GM12878 (cell line): ENCODE results near the gene SMURF1. TPM values are rescaled to one million over a fixed set of nuclear protein-coding genes. Genes with fewer than 3 reads are reported as not detected.

Source experiments
- ATAC-seq: fragments of 200-7000 bp; cut with Tn5 transposase; 3 replicates; pipeline ENCODE4 v1.9.1; 2020; ENCODE audit warnings: mild to moderate bottlenecking, moderate library complexity
- BruUV-seq: library from RNA; stranded (reverse); fragments of 400-500 nt; replicated peaks from 2 replicates; lab custom pipeline; 2021; lab: Mats Ljungman, UMichigan
- CTCF ChIA-PET: fragments of 300-600 bp; sonication (Branson Sonifier 250); formaldehyde crosslinking; extraction: SDS; loops from one replicate; lab custom pipeline; 2021; ENCODE audit warnings: inconsistent platforms; lab: Yijun Ruan, JAX
- POLR2A ChIA-PET: fragments of 350-600 bp; formaldehyde crosslinking; extraction: SDS; loops from one replicate; lab custom pipeline; 2021; ENCODE audit warnings: inconsistent platforms; lab: Charles Lee
- RAD21 ChIA-PET: fragments of 300-600 bp; sonication (Branson Sonifier 250); formaldehyde crosslinking; loops from one replicate; lab custom pipeline; 2023; ENCODE audit warnings: antibody characterized with exemption; ENCODE audit not compliant: unreplicated experiment; lab: Charles Lee
- SMC1A ChIA-PET: fragments of 300-600 bp; sonication (Branson Sonifier 250); formaldehyde crosslinking; loops from one replicate; lab custom pipeline; 2023; ENCODE audit not compliant: unreplicated experiment, uncharacterized antibody; lab: Charles Lee
- DNase-seq: peaks from one replicate; pipeline ENCODE4 v3.0.0-alpha.2; 2011; ENCODE audit warnings: low read depth, low spot score
- FAIRE-seq: peaks from 3 replicates; lab custom pipeline; 2011; peaks lifted over from hg19 to GRCh38; lab: Jason Lieb, UNC
- H2AFZ ChIP-seq: 2 replicates; pipeline ENCODE4 v1.6.0; 2011; ENCODE audit warnings: low read depth, low read length, control low read depth; ENCODE audit not compliant: control insufficient read depth
- H3K27ac ChIP-seq: 2 replicates; pipeline ENCODE4 v1.5.1; 2011; ENCODE audit warnings: control low read depth; ENCODE audit not compliant: control insufficient read depth, insufficient read depth
- H3K27me3 ChIP-seq, 2 experiments: replicated peaks in 1 of 2; 2 replicates each; pipeline versions ENCODE4 v1.6.0 to v1.6.1; 2011; ENCODE audit warnings: low read length in 1 of 2; ENCODE audit not compliant: control insufficient read depth in 2 of 2, insufficient read depth in 2 of 2
- H3K36me3 ChIP-seq, 2 experiments: 2 replicates each; pipeline ENCODE4 v1.5.1; 2011; ENCODE audit warnings: low read length in 1 of 2; ENCODE audit not compliant: control insufficient read depth in 2 of 2, insufficient read depth in 2 of 2
- H3K4me1 ChIP-seq: 2 replicates; pipeline ENCODE4 v1.6.1; 2011; ENCODE audit warnings: mild to moderate bottlenecking, low read length, moderate library complexity, mixed read lengths; ENCODE audit not compliant: control insufficient read depth, insufficient read depth
- H3K4me2 ChIP-seq: 2 replicates; pipeline ENCODE4 v1.6.0; 2011; ENCODE audit warnings: control low read depth; ENCODE audit not compliant: control insufficient read depth, insufficient read depth
- H3K4me3 ChIP-seq: fragments of 200-600 bp; sonication (generic); 2 replicates; pipeline ENCODE4 v1.5.1; 2016
- H3K79me2 ChIP-seq: 2 replicates; pipeline ENCODE4 v1.6.0; 2011; ENCODE audit warnings: low read length; ENCODE audit not compliant: control insufficient read depth, insufficient read depth
- H3K9ac ChIP-seq: 2 replicates; pipeline ENCODE4 v1.8.0; 2011; ENCODE audit warnings: low read length, control low read depth, mixed read lengths; ENCODE audit not compliant: control insufficient read depth, insufficient read depth
- H3K9me3 ChIP-seq: replicated peaks from 3 replicates; pipeline ENCODE4 v1.5.1; 2011; ENCODE audit warnings: mild to moderate bottlenecking, low read length; ENCODE audit not compliant: control insufficient read depth, insufficient read depth
- H4K20me1 ChIP-seq: 2 replicates; pipeline ENCODE4 v1.6.0; 2011; ENCODE audit not compliant: control insufficient read depth, insufficient read depth
- BCL11A ChIP-seq: IDR thresholded peaks from 2 replicates; pipeline ENCODE4 v1.6.1; 2011; ENCODE audit warnings: low read depth, low read length
- CHD4 ChIP-seq: fragments of 200-600 bp; sonication (generic); IDR thresholded peaks from 2 replicates; pipeline ENCODE4 v1.6.1; 2016; ENCODE audit warnings: mild to moderate bottlenecking
- CTCF ChIP-seq, 3 experiments: IDR thresholded peaks in 2 of 3; conservative IDR thresholded peaks in 1 of 3; 2 replicates each; pipeline ENCODE4 v1.5.1; 2011; ENCODE audit warnings: low read depth in 3 of 3, low read length in 3 of 3, mild to moderate bottlenecking in 3 of 3, control low read depth in 2 of 3, moderate library complexity in 2 of 3, inconsistent platforms in 1 of 3, mixed read lengths in 1 of 3; ENCODE audit not compliant: control insufficient read depth in 2 of 3, insufficient read depth in 1 of 3; ENCODE audit errors: extremely low read depth in 1 of 3
- EZH2 ChIP-seq: IDR thresholded peaks from 2 replicates; pipeline ENCODE4 v1.6.1; 2012; ENCODE audit warnings: low read depth, mild to moderate bottlenecking, control low read depth, inconsistent platforms, low read length, borderline replicate concordance; ENCODE audit not compliant: control insufficient read depth
- GATAD2B ChIP-seq: fragments of 450-650 bp; conservative IDR thresholded peaks from 2 replicates; pipeline ENCODE4 v1.6.1; 2017; ENCODE audit warnings: low read depth, mild to moderate bottlenecking, moderate library complexity
- HDAC2 ChIP-seq: fragments of 200-600 bp; sonication (generic); IDR thresholded peaks from 2 replicates; pipeline ENCODE4 v1.6.1; 2017
- HDGF ChIP-seq: fragments of 450-650 bp; IDR thresholded peaks from 2 replicates; pipeline ENCODE4 v1.6.1; 2016; ENCODE audit warnings: antibody characterized with exemption
- IRF4 ChIP-seq: IDR thresholded peaks from 2 replicates; pipeline ENCODE4 v1.6.1; 2011; ENCODE audit warnings: low read depth, low read length
- KAT2A ChIP-seq: conservative IDR thresholded peaks from 2 replicates; pipeline ENCODE4 v1.6.1; 2011; ENCODE audit warnings: low read depth, low read length; ENCODE audit not compliant: control insufficient read depth
- ZNF592 ChIP-seq: fragments of 450-650 bp; IDR thresholded peaks from 2 replicates; pipeline ENCODE4 v1.6.1; 2017; ENCODE audit warnings: mild to moderate bottlenecking, moderate library complexity
- WGBS: methylation state at CpG from one replicate; pipeline ENCODE4 v1.1.6; 2016; ENCODE audit warnings: low lambda C conversion rate; ENCODE audit not compliant: insufficient replicate concordance, insufficient coverage; ENCODE audit errors: missing lambda C conversion rate; 5-methylcytosine and 5-hydroxymethylcytosine counted together
- in situ Hi-C: fragments of 300-500 bp; cut with MboI; formaldehyde crosslinking; loops from 9 replicates; pipeline ENCODE4 v1.14.3; 2018; ENCODE audit warnings: mixed read lengths
- intact Hi-C: fragments of 100-400 bp; cut with micrococcal nuclease; formaldehyde crosslinking; loops from one replicate; pipeline ENCODE4 v1.14.2; 2022; ENCODE audit not compliant: unreplicated experiment
- polyA plus RNA-seq, 11 experiments: library from polyadenylated mRNA; depleted of rRNA in 4 of 11; unstranded in 6 of 11; stranded (reverse) in 5 of 11; fragments of >200 nt; fragmentation: Nextera tagmentation in 4 of 11; fragmentation: Illumina TruSeq in 1 of 11; extraction: Ambion mirVana in 4 of 11; extraction: Trizol in 1 of 11; gene quantifications; 1 replicate in 1 of 11; 2 replicates in 10 of 11; pipeline versions ENCODE4 v1.2.1 to v1.2.3, GENCODE V29; 2011 to 2016; ENCODE audit warnings: inconsistent platforms in 2 of 11, missing spikeins in 2 of 11, low read depth in 1 of 11
- total RNA-seq, 4 experiments: library from RNA; depleted of rRNA in 3 of 4; stranded (reverse); fragments of >200 nt in 3 of 4; fragmentation: Illumina TruSeq in 1 of 4; extraction: Trizol in 1 of 4; gene quantifications; 2 replicates each; pipeline versions ENCODE4 v1.2.1 to v1.2.3, GENCODE V29; 2013 to 2021
- TF ChIP-seq, protein P1 (sequence below): IDR thresholded peaks from 2 replicates; pipeline ENCODE4 v1.6.1; 2011; ENCODE audit warnings: mild to moderate bottlenecking, low read depth, low read length, moderate library complexity; ENCODE audit not compliant: insufficient replicate concordance

Gene SMURF1
- total and polyA plus RNA-seq, 10 of the 15 experiments (the other 5 are each of a cell fraction or from before 2014, with no cell fraction given): 0.76 to 14.0 (median 7.9) TPM

- peaks cover 6% of the 10 kb centered on the region for H3K4me1 ChIP-seq
- intact Hi-C loops: no loop called here
- in situ Hi-C loops: no loop called here
- H2AFZ ChIP-seq: no peak overlapping the region
- no TSS peak for BruUV-seq
- FAIRE-seq (no peak), ATAC-seq (no peak), DNase-seq (no peak)
- H4K20me1 ChIP-seq: no peaks in the 10 kb centered on the region
- CTCF ChIA-PET: no interaction called here
- no peak for TF ChIP-seq EZH2
- TF ChIP-seq HDAC2: no peak
- no peak for TF ChIP-seq IRF4
- TF ChIP-seq CHD4: no peak
- no peak for TF ChIP-seq GATAD2B
- TF ChIP-seq CTCF (IDR thresholded peaks at IDR 0.05 in 2 of 3, conservative IDR thresholded peaks at IDR 0.05 in 1 of 3; ENCODE audit: control insufficient read depth in 2 of 3, extremely low read depth in 1 of 3, insufficient read depth in 1 of 3, low read depth in 3 of 3, low read length in 3 of 3): no peak
- TF ChIP-seq HDGF: no peak
- TF ChIP-seq KAT2A: no peak
- TF ChIP-seq, protein P1, sequence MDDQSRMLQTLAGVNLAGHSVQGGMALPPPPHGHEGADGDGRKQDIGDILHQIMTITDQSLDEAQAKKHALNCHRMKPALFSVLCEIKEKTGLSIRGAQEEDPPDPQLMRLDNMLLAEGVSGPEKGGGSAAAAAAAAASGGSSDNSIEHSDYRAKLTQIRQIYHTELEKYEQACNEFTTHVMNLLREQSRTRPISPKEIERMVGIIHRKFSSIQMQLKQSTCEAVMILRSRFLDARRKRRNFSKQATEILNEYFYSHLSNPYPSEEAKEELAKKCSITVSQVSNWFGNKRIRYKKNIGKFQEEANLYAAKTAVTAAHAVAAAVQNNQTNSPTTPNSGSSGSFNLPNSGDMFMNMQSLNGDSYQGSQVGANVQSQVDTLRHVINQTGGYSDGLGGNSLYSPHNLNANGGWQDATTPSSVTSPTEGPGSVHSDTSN: no peak
- TF ChIP-seq ZNF592: no peak
- no peak for TF ChIP-seq BCL11A
- no peak overlapping the region for H3K4me3 ChIP-seq
- SMC1A ChIA-PET: interaction anchor here (1.2 to 1.5 kb wide), 2 partner anchors 10 to 26 kb away, joined by 3 read pairs; no protein-coding TSS in a partner anchor
- whole genome bisulfite sequencing: 88% methylated on average over 8 of the region's 8 CpGs
- H3K79me2 ChIP-seq: peaks cover 54% of the 10 kb centered on the region
- no peaks in the 10 kb centered on the region for H3K36me3 ChIP-seq
- no peak overlapping the region for H3K27ac ChIP-seq
- H3K4me2 ChIP-seq: no peak overlapping the region
- no peak overlapping the region for H3K9ac ChIP-seq
- POLR2A ChIA-PET: interaction anchor here (0.6 kb wide), 1 partner anchor 14 kb away, joined by 5 read pairs; no protein-coding TSS in a partner anchor
- no peaks in the 10 kb centered on the region for H3K27me3 ChIP-seq
- RAD21 ChIA-PET: no interaction called here
- H3K9me3 ChIP-seq: no peaks in the 10 kb centered on the region
Measured at GRCh38 chr7:99132595-99133321, 11.2 kb downstream of the SMURF1 start.
